ENCODE data around the gene LRPPRC. TPM values are rescaled to one million over a fixed set of nuclear protein-coding genes. Genes with fewer than 3 reads are reported as not detected.

LRPPRC gene
- polyA plus RNA-seq, 4 donors, result 104 to 131 (median 119) TPM

GRCh38 chr2:43877782-43878464 is 117.9 kb downstream of the LRPPRC start:
- peak in 1 of 4 donors; percentile 10 for DNase-seq (ENCODE audit: low read depth in 4 of 4, low spot score in 3 of 4)

GRCh38 chr2:43874776-43875451 is 120.9 kb downstream of the LRPPRC start:
- no peak for DNase-seq (ENCODE audit: low read depth in 4 of 4, low spot score in 3 of 4)

- DNase-seq (ENCODE audit: low read depth in 4 of 4, low spot score in 3 of 4), result no peak
These were observed 123.6 kb downstream of the LRPPRC start for GRCh38 chr2:43872151-43872550.

GRCh38 chr2:43855292-43855691 is 140.5 kb downstream of the LRPPRC start:
- no peak for DNase-seq (ENCODE audit: low read depth in 4 of 4, low spot score in 3 of 4)

GRCh38 chr2:43854671-43855070 is 141.1 kb downstream of the LRPPRC start:
- DNase-seq (ENCODE audit: low read depth in 4 of 4, low spot score in 3 of 4), result no peak

- DNase-seq (ENCODE audit: low read depth in 4 of 4, low spot score in 3 of 4), result no peak
These were observed 142.4 kb downstream of the LRPPRC start for GRCh38 chr2:43853141-43854081.

GRCh38 chr2:43852196-43852730 is 143.5 kb downstream of the LRPPRC start:
- no peak for DNase-seq (ENCODE audit: low read depth in 4 of 4, low spot score in 3 of 4)

- no peak for DNase-seq (ENCODE audit: low read depth in 4 of 4, low spot score in 3 of 4)
These were observed 144.5 kb downstream of the LRPPRC start for GRCh38 chr2:43851011-43851980.

- no peak for DNase-seq (ENCODE audit: low read depth in 4 of 4, low spot score in 3 of 4)
These were observed 147.6 kb downstream of the LRPPRC start for GRCh38 chr2:43848214-43848613.

GRCh38 chr2:43846140-43846793 is 149.5 kb downstream of the LRPPRC start:
- DNase-seq (ENCODE audit: low read depth in 4 of 4, low spot score in 3 of 4), result no peak

GRCh38 chr2:43845181-43845580 is 150.6 kb downstream of the LRPPRC start:
- no peak for DNase-seq (ENCODE audit: low read depth in 4 of 4, low spot score in 3 of 4)

- DNase-seq (ENCODE audit: low read depth in 4 of 4, low spot score in 3 of 4), result no peak
These were observed 152.9 kb downstream of the LRPPRC start for GRCh38 chr2:43842866-43843226.

- no peak for DNase-seq (ENCODE audit: low read depth in 4 of 4, low spot score in 3 of 4)
These were observed 153.6 kb downstream of the LRPPRC start for GRCh38 chr2:43841949-43842865.

GRCh38 chr2:43840965-43841364 is 154.8 kb downstream of the LRPPRC start:
- DNase-seq (ENCODE audit: low read depth in 4 of 4, low spot score in 3 of 4), result no peak

- DNase-seq (ENCODE audit: low read depth in 4 of 4, low spot score in 3 of 4), result no peak
These were observed 155.8 kb downstream of the LRPPRC start for GRCh38 chr2:43839776-43840564.

- DNase-seq (ENCODE audit: low read depth in 4 of 4, low spot score in 3 of 4), result no peak
These were observed 157.1 kb downstream of the LRPPRC start, which contains the start of the genes ABCG5 and ABCG8 for GRCh38 chr2:43838560-43839267. ABCG5 (minus strand) TSS chr2:43838839; CDS start chr2:43838679, 160 bp downstream. ABCG8 (plus strand) TSS chr2:43838971; CDS start chr2:43839054, 83 bp downstream.

Measured in right renal pelvis (tissue), 4 donors.